Breast epithelium (tissue), 4 donors: Measurements from ENCODE around the gene ANXA2. TPM values are rescaled to one million over a fixed set of nuclear protein-coding genes. Genes with fewer than 3 reads are reported as not detected.

Source experiments
- DNase-seq, 2 donors: peaks; one replicate each; pipeline ENCODE4 v3.0.0-alpha.2; 2019; ENCODE audit warnings: low spot score in 2 of 2
- H3K27ac ChIP-seq, 2 donors: fragments of 200-600 bp; sonication (generic) in 1 of 2; one replicate each; pipeline ENCODE4 v1.5.1; 2016 to 2019; ENCODE audit warnings: mild to moderate bottlenecking in 1 of 2
- H3K27me3 ChIP-seq, 2 donors: fragments of 200-600 bp; sonication (generic) in 1 of 2; one replicate each; pipeline versions ENCODE4 v1.5.1 to v1.6.0; 2017 to 2019; ENCODE audit warnings: control low read depth in 1 of 2, mild to moderate bottlenecking in 1 of 2
- H3K36me3 ChIP-seq: fragments of 200-600 bp; one replicate; pipeline ENCODE4 v1.5.1; 2019
- H3K4me1 ChIP-seq, 2 donors: fragments of 200-600 bp; sonication (generic); one replicate each; pipeline ENCODE4 v1.5.1; 2016 to 2019; ENCODE audit warnings: control low read depth in 1 of 2
- H3K4me3 ChIP-seq, 3 donors: fragments of 200-600 bp; sonication (generic); 1 replicate in 2 of 3; 2 replicates in 1 of 3; pipeline ENCODE4 v1.5.1; 2016 to 2019; ENCODE audit warnings: mild to moderate bottlenecking in 3 of 3, moderate library complexity in 2 of 3
- H3K9me3 ChIP-seq, 2 donors: fragments of 200-600 bp; sonication (generic) in 1 of 2; one replicate each; pipeline ENCODE4 v1.5.1; 2016 to 2019; ENCODE audit warnings: control low read depth in 1 of 2
- CTCF ChIP-seq, 3 donors: fragments of 450-650 bp; IDR thresholded peaks; one replicate each; pipeline ENCODE4 v1.5.1; 2016 to 2017; ENCODE audit warnings: antibody characterized with exemption in 3 of 3, mild to moderate bottlenecking in 3 of 3, moderate library complexity in 3 of 3
- POLR2A ChIP-seq: fragments of 450-650 bp; IDR thresholded peaks from one replicate; pipeline ENCODE4 v1.6.1; 2016; ENCODE audit warnings: antibody characterized with exemption, mild to moderate bottlenecking, moderate library complexity
- POLR2AphosphoS5 ChIP-seq, 3 donors: sonication (generic); formaldehyde crosslinking; IDR thresholded peaks; one replicate each; pipeline ENCODE4 v1.6.1; 2017; ENCODE audit warnings: antibody characterized with exemption in 3 of 3
- intact Hi-C: fragments of 100-400 bp; cut with DNase I; formaldehyde crosslinking; loops from one replicate; pipeline ENCODE4 v1.15.1; 2023; ENCODE audit warnings: low total_unique reads
- total RNA-seq, 3 donors: library from RNA; depleted of rRNA; stranded (reverse); fragments of >200 nt; gene quantifications; one replicate each; pipeline ENCODE4 v1.1.0, GENCODE V29; 2016

The ANXA2 gene
- total RNA-seq, 3 donors from 2014 or later, result 875 to 1,598 (median 923) TPM

GRCh38 chr15:60400944-60401343 is 3.2 kb upstream of the ANXA2 start:
- Histone ChIP-seq H3K27ac (no peak overlapping the region), H3K4me1 (no peaks in the 10 kb centered on the region), H3K36me3 (no peaks in the 10 kb centered on the region), H3K4me3 (no peak overlapping the region), H3K9me3 (no peaks in the 10 kb centered on the region), H3K27me3 (no peaks in the 10 kb centered on the region)
- TF ChIP-seq POLR2A (no peak), CTCF (IDR thresholded peaks at IDR 0.05) (no peak), POLR2AphosphoS5 (IDR thresholded peaks at IDR 0.05) (no peak)
- DNase-seq, result no peak
- intact Hi-C loops, result no loop called here

GRCh38 chr15:60399931-60400330 is 2.1 kb upstream of the ANXA2 start:
- TF ChIP-seq CTCF (IDR thresholded peaks at IDR 0.05), result no peak
- TF ChIP-seq POLR2A, result no peak
- no peak for TF ChIP-seq POLR2AphosphoS5 (IDR thresholded peaks at IDR 0.05)
- no peak for DNase-seq
- no peaks in the 10 kb centered on the region for H3K9me3 ChIP-seq
- peaks cover 6 to 7% of the 10 kb centered on the region in 2 donors for H3K4me1 ChIP-seq
- no peak overlapping the region for H3K4me3 ChIP-seq
- H3K27me3 ChIP-seq, result no peaks in the 10 kb centered on the region
- intact Hi-C loops, result no loop called here
- H3K27ac ChIP-seq, result peak overlapping the region; percentile 0 to 99
- H3K36me3 ChIP-seq, result no peaks in the 10 kb centered on the region

GRCh38 chr15:60399246-60399915 is 1.6 kb upstream of the ANXA2 start:
- no peaks in the 10 kb centered on the region for H3K36me3 ChIP-seq
- peak overlapping the region; percentile 0 to 99 for H3K27ac ChIP-seq
- no peaks in the 10 kb centered on the region for H3K9me3 ChIP-seq
- DNase-seq, result no peak
- H3K27me3 ChIP-seq, result no peaks in the 10 kb centered on the region
- H3K4me1 ChIP-seq, result peaks cover 10 to 11% of the 10 kb centered on the region in 2 donors
- peak overlapping the region; percentile 5 to 99 (median 91) for H3K4me3 ChIP-seq
- TF ChIP-seq POLR2AphosphoS5 (IDR thresholded peaks at IDR 0.05), result no peak
- no peak for TF ChIP-seq CTCF (IDR thresholded peaks at IDR 0.05)
- no peak for TF ChIP-seq POLR2A
- intact Hi-C loops, result no loop called here

GRCh38 chr15:60396958-60397771 is 621 bp downstream of the ANXA2 start:
- H3K4me1 ChIP-seq, result peaks cover 16 to 25% of the 10 kb centered on the region in 2 donors
- TF ChIP-seq POLR2A, result peak; percentile 24
- peak in 2 of 3 donors; percentile 33 to 37 for TF ChIP-seq POLR2AphosphoS5 (IDR thresholded peaks at IDR 0.05)
- peak in 1 of 3 donors; percentile 15 for TF ChIP-seq CTCF (IDR thresholded peaks at IDR 0.05)
- peak overlapping the region; percentile 99 for H3K27ac ChIP-seq
- no peaks in the 10 kb centered on the region for H3K9me3 ChIP-seq
- H3K4me3 ChIP-seq, result peak overlapping the region; percentile 83 to 99 (median 91)
- H3K27me3 ChIP-seq, result no peaks in the 10 kb centered on the region
- intact Hi-C loops, result no loop called here
- peak; percentile 67 to 69 for DNase-seq
- H3K36me3 ChIP-seq, result no peaks in the 10 kb centered on the region

GRCh38 chr15:60396560-60396957 is 1.2 kb downstream of the ANXA2 start:
- no peak for DNase-seq
- Histone ChIP-seq H3K4me1 (peaks cover 16 to 30% of the 10 kb centered on the region in 2 donors), H3K36me3 (no peaks in the 10 kb centered on the region), H3K4me3 (peak overlapping the region; percentile 83 to 99 (median 91)), H3K27ac (peak overlapping the region; percentile 99), H3K9me3 (no peaks in the 10 kb centered on the region), H3K27me3 (no peaks in the 10 kb centered on the region)
- intact Hi-C loops, result no loop called here
- TF ChIP-seq POLR2A (no peak), POLR2AphosphoS5 (IDR thresholded peaks at IDR 0.05) (peak in 1 of 3 donors; percentile 3), CTCF (IDR thresholded peaks at IDR 0.05) (no peak)
